NT2/D1 (cell line): ENCODE data around the gene AGMO.

Experiments used
- DNase-seq: peaks from one replicate; pipeline ENCODE4 v3.0.0-alpha.2; 2011; ENCODE audit warnings: low read depth, low spot score
- H3K27me3 ChIP-seq: 2 replicates; pipeline ENCODE4 v1.6.0; 2011; ENCODE audit warnings: mild to moderate bottlenecking; ENCODE audit not compliant: insufficient read length, insufficient read depth
- H3K36me3 ChIP-seq: 2 replicates; pipeline ENCODE4 v1.6.1; 2011; ENCODE audit warnings: mild to moderate bottlenecking, low read length, mixed read lengths; ENCODE audit not compliant: insufficient read depth, insufficient read length
- H3K4me1 ChIP-seq: 2 replicates; pipeline ENCODE4 v1.5.1; 2011; ENCODE audit not compliant: insufficient read depth, insufficient read length
- H3K4me3 ChIP-seq: 2 replicates; pipeline ENCODE4 v1.5.1; 2011; ENCODE audit warnings: low read depth; ENCODE audit not compliant: insufficient read length
- H3K9ac ChIP-seq: 2 replicates; pipeline ENCODE4 v1.6.0; 2011; ENCODE audit warnings: low read depth; ENCODE audit not compliant: insufficient read length
- H3K9me3 ChIP-seq: 2 replicates; pipeline ENCODE4 v1.5.1; 2011; ENCODE audit warnings: mild to moderate bottlenecking, low read length; ENCODE audit not compliant: insufficient read depth
- SUZ12 ChIP-seq: IDR thresholded peaks from 2 replicates; pipeline ENCODE4 v1.6.1; 2011; ENCODE audit not compliant: insufficient read length, insufficient read depth; ENCODE audit errors: extremely low read depth
- YY1 ChIP-seq: IDR thresholded peaks from 2 replicates; pipeline ENCODE4 v1.6.1; 2011; ENCODE audit not compliant: insufficient read length, insufficient read depth
- ZNF274 ChIP-seq: IDR thresholded peaks from 2 replicates; pipeline ENCODE4 v1.6.1; 2011; ENCODE audit warnings: mild to moderate bottlenecking, low read depth, low read length

Gene AGMO

DNA sequence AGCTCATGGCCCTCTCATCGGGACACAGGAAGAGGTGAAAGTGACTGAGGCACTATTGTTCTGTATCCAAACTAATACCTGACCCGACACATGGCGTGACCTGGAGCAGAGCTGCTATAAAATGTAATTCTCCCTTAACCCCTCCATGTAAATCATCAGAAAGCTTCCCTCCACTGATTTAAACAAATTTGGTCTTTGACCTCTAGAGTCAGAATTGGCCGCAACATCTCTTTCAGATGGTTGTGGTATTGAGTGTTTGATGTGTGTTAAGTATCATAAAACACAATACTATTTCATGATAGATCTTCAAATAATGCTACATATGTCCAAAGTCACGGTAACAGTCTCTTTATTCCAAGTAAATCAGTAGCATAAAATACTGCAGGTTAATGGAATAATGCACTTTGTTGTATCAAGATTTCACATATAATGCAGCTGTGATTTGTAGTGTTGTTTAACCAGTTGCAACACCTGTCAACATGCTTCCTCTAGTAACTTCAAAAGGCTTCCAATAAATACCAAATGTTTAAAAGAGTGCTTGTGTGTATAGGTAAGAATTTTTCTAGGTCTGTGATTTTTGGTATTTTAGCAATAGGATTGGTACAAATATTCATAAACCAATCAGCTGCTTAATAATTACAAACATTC lies 144.3 kb downstream of the AGMO start:
- H3K4me1 ChIP-seq: no peaks in the 10 kb centered on the region
- no peak for TF ChIP-seq ZNF274
- no peak for TF ChIP-seq SUZ12
- TF ChIP-seq YY1: no peak
- no peak for DNase-seq
- no peak overlapping the region for H3K4me3 ChIP-seq
- no peaks in the 10 kb centered on the region for H3K36me3 ChIP-seq
- H3K27me3 ChIP-seq: no peaks in the 10 kb centered on the region
- H3K9me3 ChIP-seq: no peaks in the 10 kb centered on the region
- H3K9ac ChIP-seq: no peak overlapping the region

DNA sequence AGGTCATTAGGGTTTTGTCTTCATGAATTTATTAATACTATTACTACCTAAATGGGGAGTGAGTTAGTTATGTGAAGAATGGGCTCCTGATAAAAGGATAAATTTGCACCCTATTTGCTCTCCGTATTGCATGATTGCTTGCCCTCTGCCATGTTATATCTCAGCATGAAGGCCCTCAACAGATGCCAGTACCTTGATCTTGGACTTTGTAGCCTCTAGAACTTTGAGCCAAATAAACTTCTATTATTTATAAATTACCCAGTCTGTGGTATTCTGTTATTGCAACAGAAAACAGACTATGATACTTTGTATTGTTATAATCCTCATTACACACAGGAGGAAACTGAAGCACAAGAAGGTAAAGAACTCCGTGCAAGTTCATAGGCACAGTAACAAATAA lies 150.8 kb downstream of the AGMO start:
- Histone ChIP-seq H3K4me1 (no peaks in the 10 kb centered on the region), H3K36me3 (no peaks in the 10 kb centered on the region), H3K27me3 (no peaks in the 10 kb centered on the region), H3K4me3 (no peak overlapping the region), H3K9me3 (no peaks in the 10 kb centered on the region), H3K9ac (no peak overlapping the region)
- DNase-seq: no peak
- TF ChIP-seq YY1: no peak

- no peak overlapping the region for H3K4me3 ChIP-seq
- H3K9me3 ChIP-seq: no peaks in the 10 kb centered on the region
- H3K4me1 ChIP-seq: no peaks in the 10 kb centered on the region
- TF ChIP-seq YY1 (no peak), ZNF274 (no peak), SUZ12 (no peak)
- H3K27me3 ChIP-seq: no peaks in the 10 kb centered on the region
- no peak overlapping the region for H3K9ac ChIP-seq
- no peaks in the 10 kb centered on the region for H3K36me3 ChIP-seq
- no peak for DNase-seq
Measured at GRCh38 chr7:15407910-15408309, 153.9 kb downstream of the AGMO start.

DNA sequence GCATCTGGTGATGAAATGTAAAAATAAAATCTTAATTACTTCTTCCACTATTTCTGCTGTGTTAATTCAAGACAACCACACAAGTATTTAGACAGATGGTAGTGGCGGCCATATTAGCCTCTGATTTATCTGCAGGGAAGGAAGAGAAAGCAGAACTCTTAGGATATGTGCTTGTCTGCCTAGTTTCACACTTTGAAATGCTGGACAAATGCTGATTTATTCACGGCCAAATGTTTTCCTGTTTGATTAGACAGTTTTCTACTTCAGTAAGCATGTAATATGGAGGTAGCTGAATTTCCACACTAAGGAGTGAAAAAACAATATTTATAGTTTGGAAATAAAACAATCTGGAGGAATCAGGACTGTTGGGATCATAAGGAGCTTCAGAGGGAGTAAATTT lies 158.1 kb downstream of the AGMO start:
- Histone ChIP-seq H3K4me1 (no peaks in the 10 kb centered on the region), H3K9me3 (no peaks in the 10 kb centered on the region), H3K4me3 (no peak overlapping the region), H3K36me3 (no peaks in the 10 kb centered on the region), H3K9ac (no peak overlapping the region), H3K27me3 (no peaks in the 10 kb centered on the region)
- no peak for TF ChIP-seq YY1
- DNase-seq: no peak

DNA sequence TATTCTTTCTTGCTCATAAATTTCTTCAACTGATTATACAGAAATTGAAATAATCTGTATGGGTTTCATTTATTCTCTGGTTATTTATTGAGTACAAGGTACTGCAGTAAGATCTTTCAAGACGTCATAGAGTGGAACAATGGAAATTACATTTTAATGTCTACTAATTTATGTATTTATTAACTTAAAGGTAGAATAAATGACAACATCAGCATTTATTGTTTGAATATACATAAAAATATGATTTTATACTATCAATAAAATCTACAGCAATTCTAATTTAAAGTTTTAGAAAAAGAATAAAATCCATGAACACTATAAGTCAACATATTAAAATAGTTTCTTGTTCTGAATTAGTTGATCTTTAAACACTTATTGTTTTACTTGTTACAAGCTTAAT lies 158.5 kb downstream of the AGMO start:
- no peak overlapping the region for H3K9ac ChIP-seq
- H3K9me3 ChIP-seq: no peaks in the 10 kb centered on the region
- DNase-seq: no peak
- no peaks in the 10 kb centered on the region for H3K36me3 ChIP-seq
- H3K27me3 ChIP-seq: no peaks in the 10 kb centered on the region
- TF ChIP-seq ZNF274 (no peak), SUZ12 (no peak), YY1 (no peak)
- no peaks in the 10 kb centered on the region for H3K4me1 ChIP-seq
- H3K4me3 ChIP-seq: no peak overlapping the region

- H3K36me3 ChIP-seq: no peaks in the 10 kb centered on the region
- no peaks in the 10 kb centered on the region for H3K9me3 ChIP-seq
- H3K9ac ChIP-seq: no peak overlapping the region
- no peaks in the 10 kb centered on the region for H3K27me3 ChIP-seq
- no peak for DNase-seq
- no peak for TF ChIP-seq ZNF274
- no peak for TF ChIP-seq SUZ12
- no peak for TF ChIP-seq YY1
- H3K4me3 ChIP-seq: no peak overlapping the region
- H3K4me1 ChIP-seq: no peaks in the 10 kb centered on the region
Measured at GRCh38 chr7:15402436-15403136, 159.2 kb downstream of the AGMO start.

GRCh38 chr7:15400440-15400839 lies 161.4 kb downstream of the AGMO start:
- no peaks in the 10 kb centered on the region for H3K36me3 ChIP-seq
- H3K4me1 ChIP-seq: no peaks in the 10 kb centered on the region
- peaks cover 16% of the 10 kb centered on the region; the same call in 1 of the 2 replicates for H3K9me3 ChIP-seq
- H3K4me3 ChIP-seq: no peak overlapping the region
- no peaks in the 10 kb centered on the region for H3K27me3 ChIP-seq
- TF ChIP-seq SUZ12 (no peak), ZNF274 (no peak), YY1 (no peak)
- H3K9ac ChIP-seq: no peak overlapping the region
- no peak for DNase-seq
